Keratinocyte (primary cell): Measurements from ENCODE around the gene ACCS. TPM values are rescaled to one million over a fixed set of nuclear protein-coding genes. Genes with fewer than 3 reads are reported as not detected.

Experiments
- DNase-seq: peaks from one replicate; pipeline ENCODE4 v3.0.0-alpha.2; 2011; ENCODE audit warnings: low read depth, missing footprints, low spot score
- FAIRE-seq: peaks from 2 replicates; lab custom pipeline; 2011; peaks lifted over from hg19 to GRCh38; lab: Jason Lieb, UNC
- H2AFZ ChIP-seq: 2 replicates; pipeline ENCODE4 v1.6.0; 2012; ENCODE audit warnings: low read length, control low read depth, inconsistent platforms; ENCODE audit not compliant: control insufficient read depth
- H3K27ac ChIP-seq: 2 replicates; pipeline ENCODE4 v1.5.1; 2011; ENCODE audit warnings: low read length; ENCODE audit not compliant: control insufficient read depth, insufficient read depth
- H3K27me3 ChIP-seq: 3 replicates; pipeline ENCODE4 v1.6.0; 2011; ENCODE audit warnings: low read length; ENCODE audit not compliant: control insufficient read depth, insufficient read depth; ENCODE audit errors: extremely low read depth
- H3K36me3 ChIP-seq, 2 experiments: 2 replicates in 1 of 2; 3 replicates in 1 of 2; pipeline ENCODE4 v1.5.1; 2011; ENCODE audit warnings: low read length in 2 of 2, mild to moderate bottlenecking in 1 of 2; ENCODE audit not compliant: control insufficient read depth in 2 of 2, insufficient read depth in 2 of 2; ENCODE audit errors: extremely low read depth in 1 of 2
- H3K4me1 ChIP-seq: 3 replicates; pipeline ENCODE4 v1.5.1; 2011; ENCODE audit warnings: low read length; ENCODE audit not compliant: control insufficient read depth, insufficient read depth; ENCODE audit errors: extremely low read depth
- H3K4me2 ChIP-seq: 3 replicates; pipeline ENCODE4 v1.6.0; 2011; ENCODE audit warnings: low read depth, low read length; ENCODE audit not compliant: control insufficient read depth, insufficient read depth; ENCODE audit errors: extremely low read depth
- H3K4me3 ChIP-seq, 3 experiments: fragments of 200-600 bp in 1 of 3; sonication (generic) in 1 of 3; 2 replicates in 2 of 3; 3 replicates in 1 of 3; pipeline ENCODE4 v1.5.1; 2011 to 2016; ENCODE audit warnings: low read length in 3 of 3, mild to moderate bottlenecking in 3 of 3, control low read depth in 2 of 3, inconsistent platforms in 1 of 3, low read depth in 1 of 3, mixed read lengths in 1 of 3, mixed run types in 1 of 3, moderate library complexity in 1 of 3; ENCODE audit not compliant: control insufficient read depth in 2 of 3, insufficient read depth in 2 of 3; ENCODE audit errors: extremely low read depth in 1 of 3
- H3K79me2 ChIP-seq: 2 replicates; pipeline ENCODE4 v1.6.0; 2012; ENCODE audit warnings: low read length; ENCODE audit not compliant: control insufficient read depth, insufficient read depth
- H3K9ac ChIP-seq: 3 replicates; pipeline ENCODE4 v1.6.0; 2011; ENCODE audit warnings: low read length; ENCODE audit not compliant: control insufficient read depth, insufficient read depth; ENCODE audit errors: extremely low read depth
- H3K9me1 ChIP-seq: 3 replicates; pipeline ENCODE4 v1.6.0; 2011; ENCODE audit warnings: low read length; ENCODE audit not compliant: control insufficient read depth, insufficient read depth; ENCODE audit errors: extremely low read depth
- H3K9me3 ChIP-seq: 2 replicates; pipeline ENCODE4 v1.5.1; 2012; ENCODE audit warnings: low read depth, low read length; ENCODE audit not compliant: control insufficient read depth
- H4K20me1 ChIP-seq: 3 replicates; pipeline ENCODE4 v1.6.0; 2011; ENCODE audit warnings: low read length; ENCODE audit not compliant: control insufficient read depth, insufficient read depth; ENCODE audit errors: extremely low read depth
- CTCF ChIP-seq, 3 experiments: IDR thresholded peaks in 1 of 3; conservative IDR thresholded peaks in 1 of 3; optimal IDR thresholded peaks in 1 of 3; 2 replicates in 2 of 3; 3 replicates in 1 of 3; pipeline versions ENCODE3 to v1.5.1; 2011; ENCODE audit warnings: low read length in 3 of 3, mild to moderate bottlenecking in 3 of 3, moderate library complexity in 2 of 3, control low read depth in 1 of 3, inconsistent platforms in 1 of 3; ENCODE audit not compliant: insufficient read depth in 2 of 3; ENCODE audit errors: extremely low read depth in 1 of 3
- EZH2 ChIP-seq: IDR thresholded peaks from one replicate; pipeline ENCODE4 v1.6.1; 2012; ENCODE audit warnings: inconsistent platforms, mild to moderate bottlenecking, low read length, moderate library complexity
- dilution Hi-C: fragments of 300-500 bp; cut with MboI; formaldehyde crosslinking; loops from one replicate; pipeline ENCODE4 v1.7.0; 2020; ENCODE audit warnings: low sequenced_read_pairs; ENCODE audit not compliant: extremely low pct_ligation_motif_present
- polyA plus RNA-seq, 5 experiments: library from polyadenylated mRNA; depleted of rRNA in 3 of 5; stranded (reverse) in 3 of 5; stranded (forward) in 1 of 5; unstranded in 1 of 5; fragments of >200 nt; gene quantifications; 1 replicate in 1 of 5; 2 replicates in 3 of 5; 3 replicates in 1 of 5; pipeline versions ENCODE4 v1.2.1 to v1.2.3, GENCODE V29; 2011 to 2012; ENCODE audit warnings: missing spikeins in 2 of 5, low read depth in 1 of 5, low replicate concordance in 1 of 5

ACCS gene
- polyA plus RNA-seq, 1 donor (not counting 4 experiments of a cell fraction or from before 2014, with no cell fraction given), result 4.1 TPM

GRCh38 chr11:44031549-44031948 is 34.5 kb upstream of the ACCS start:
- Histone ChIP-seq H3K9ac (no peak overlapping the region), H3K27ac (no peak overlapping the region), H3K4me3 (no peak overlapping the region), H3K9me3 (no peaks in the 10 kb centered on the region), H3K27me3 (peaks cover 5% of the 10 kb centered on the region), H3K36me3 (no peaks in the 10 kb centered on the region), H2AFZ (no peak overlapping the region), H4K20me1 (no peaks in the 10 kb centered on the region), H3K4me1 (no peaks in the 10 kb centered on the region), H3K9me1 (no peaks in the 10 kb centered on the region), H3K79me2 (no peaks in the 10 kb centered on the region), H3K4me2 (no peak overlapping the region)
- TF ChIP-seq EZH2 (no peak), CTCF (optimal IDR thresholded peaks at IDR 0.05 in 1 of 3, IDR thresholded peaks at IDR 0.05 in 1 of 3, conservative IDR thresholded peaks at IDR 0.05 in 1 of 3; ENCODE audit: extremely low read depth in 1 of 3, insufficient read depth in 2 of 3, low read length in 3 of 3) (no peak)
- no peak for FAIRE-seq
- dilution Hi-C loops, result no loop called here
- no peak for DNase-seq

- Histone ChIP-seq H4K20me1 (no peaks in the 10 kb centered on the region), H3K9ac (no peak overlapping the region), H3K4me2 (no peak overlapping the region), H3K4me1 (no peaks in the 10 kb centered on the region), H3K4me3 (no peak overlapping the region), H3K9me1 (no peaks in the 10 kb centered on the region), H2AFZ (no peak overlapping the region), H3K27me3 (peaks cover 5% of the 10 kb centered on the region), H3K36me3 (no peaks in the 10 kb centered on the region), H3K79me2 (no peaks in the 10 kb centered on the region), H3K9me3 (no peaks in the 10 kb centered on the region), H3K27ac (no peak overlapping the region)
- TF ChIP-seq EZH2 (no peak), CTCF (optimal IDR thresholded peaks at IDR 0.05 in 1 of 3, IDR thresholded peaks at IDR 0.05 in 1 of 3, conservative IDR thresholded peaks at IDR 0.05 in 1 of 3; ENCODE audit: extremely low read depth in 1 of 3, insufficient read depth in 2 of 3, low read length in 3 of 3) (no peak)
- no peak for FAIRE-seq
- DNase-seq, result no peak
- dilution Hi-C loops, result no loop called here
These were observed 33.6 kb upstream of the ACCS start for GRCh38 chr11:44032299-44033085.
